Measurements from ENCODE around the gene C10orf71. TPM values are rescaled to one million over a fixed set of nuclear protein-coding genes. Genes with fewer than 3 reads are reported as not detected.

Gene C10orf71
- total RNA-seq, 4 donors from 2014 or later: not detected

- TF ChIP-seq CTCF (IDR thresholded peaks at IDR 0.05; ENCODE audit: low read depth): no peak
These were observed 30.8 kb upstream of the C10orf71 start for GRCh38 chr10:49268185-49268584.

- no peak for TF ChIP-seq CTCF (IDR thresholded peaks at IDR 0.05; ENCODE audit: low read depth)
These were observed 29.4 kb upstream of the C10orf71 start for GRCh38 chr10:49269523-49269922.

GRCh38 chr10:49270565-49270964 is 28.4 kb upstream of the C10orf71 start:
- no peak for TF ChIP-seq CTCF (IDR thresholded peaks at IDR 0.05; ENCODE audit: low read depth)

- TF ChIP-seq CTCF (IDR thresholded peaks at IDR 0.05; ENCODE audit: low read depth): no peak
These were observed 27.6 kb upstream of the C10orf71 start for GRCh38 chr10:49271346-49271745.

DNA sequence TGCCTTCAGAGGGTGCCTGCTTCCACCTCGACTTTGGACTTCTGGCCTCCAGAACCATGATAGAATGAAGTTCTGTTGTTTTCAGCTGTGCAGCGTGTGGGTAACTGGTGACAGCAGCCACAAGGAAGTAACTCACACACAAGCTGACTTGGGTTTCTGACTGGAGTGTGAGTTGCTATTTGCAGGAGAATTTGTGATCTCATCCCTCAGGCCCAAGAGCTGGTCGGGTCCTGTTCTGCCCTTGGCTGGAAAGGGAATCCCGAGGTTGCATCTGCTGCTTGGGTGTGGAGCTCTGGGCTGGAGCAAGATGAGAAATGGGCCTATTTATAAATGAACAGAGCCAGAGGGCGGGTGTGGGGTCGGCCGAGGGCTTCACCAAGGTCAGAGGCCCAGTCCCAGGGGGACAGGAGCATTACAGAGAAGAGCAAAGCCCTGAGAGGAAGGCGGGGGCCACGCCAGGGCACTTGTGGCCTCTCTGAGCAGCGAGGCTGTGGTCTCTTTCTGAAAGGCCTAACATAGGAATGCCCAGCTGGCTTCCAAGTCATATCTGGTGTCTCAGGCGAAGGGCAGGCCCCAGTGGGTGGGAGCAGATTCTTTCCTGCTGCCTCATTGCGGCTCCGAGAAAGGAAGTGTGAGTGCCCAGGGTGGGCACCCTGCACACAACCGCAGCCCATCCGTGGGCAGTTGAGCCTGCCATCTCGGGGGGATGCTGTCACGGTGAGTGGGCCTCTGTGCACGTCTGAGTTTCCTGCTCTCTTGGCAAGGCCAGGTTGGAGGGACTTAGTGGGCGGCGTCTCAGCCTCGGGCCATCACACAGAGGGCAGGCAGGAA is 26.5 kb upstream of the C10orf71 start:
- no peak for TF ChIP-seq CTCF (IDR thresholded peaks at IDR 0.05; ENCODE audit: low read depth)

DNA sequence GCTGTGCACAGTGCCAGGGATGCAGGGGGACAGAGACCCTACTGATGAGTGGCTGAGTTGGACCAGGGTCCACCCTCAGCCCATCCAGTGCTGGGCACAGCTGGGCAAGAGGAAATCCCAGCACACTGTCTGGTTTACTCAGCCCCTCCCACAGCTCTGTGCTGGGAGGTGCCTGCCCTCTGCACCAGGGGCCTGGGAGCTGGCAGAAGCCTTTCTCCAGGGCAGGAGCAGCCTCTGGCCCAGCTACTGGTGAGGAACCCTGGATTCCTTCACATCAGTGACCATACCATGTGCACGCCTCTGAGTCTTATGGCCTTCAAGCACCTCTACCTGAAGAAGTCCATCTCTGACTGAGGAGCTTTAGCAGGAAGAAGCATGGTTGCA is 25.9 kb upstream of the C10orf71 start:
- no peak for TF ChIP-seq CTCF (IDR thresholded peaks at IDR 0.05; ENCODE audit: low read depth)

DNA sequence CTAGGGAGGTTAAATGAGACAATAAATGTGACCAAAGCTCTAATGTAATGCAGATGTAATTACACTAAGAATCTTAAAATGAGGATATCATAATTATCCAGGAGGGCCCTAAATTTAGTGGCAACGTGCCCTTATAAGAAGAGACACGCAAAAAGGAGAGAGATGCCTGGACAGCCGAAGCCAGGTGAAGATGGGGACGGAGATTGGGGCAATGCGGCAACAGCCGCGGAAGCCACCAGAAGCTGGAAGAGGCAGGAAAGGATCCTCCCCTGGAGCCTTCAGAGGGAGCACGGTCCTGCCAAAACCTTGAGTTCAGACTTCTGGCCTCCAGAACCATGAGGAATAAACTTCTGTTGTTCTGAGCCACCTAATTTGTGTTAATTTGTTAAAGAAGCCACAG is 25.3 kb upstream of the C10orf71 start:
- TF ChIP-seq CTCF (IDR thresholded peaks at IDR 0.05; ENCODE audit: low read depth): no peak
